GM12872 (cell line): ENCODE data around the gene RAB19.

Experiments used
- TF ChIP-seq, protein P1 (sequence below): IDR thresholded peaks from 3 replicates; pipeline ENCODE4 v1.5.1; 2011; ENCODE audit warnings: low read depth, mild to moderate bottlenecking, low read length, moderate library complexity; ENCODE audit not compliant: insufficient read depth

RAB19 gene

DNA sequence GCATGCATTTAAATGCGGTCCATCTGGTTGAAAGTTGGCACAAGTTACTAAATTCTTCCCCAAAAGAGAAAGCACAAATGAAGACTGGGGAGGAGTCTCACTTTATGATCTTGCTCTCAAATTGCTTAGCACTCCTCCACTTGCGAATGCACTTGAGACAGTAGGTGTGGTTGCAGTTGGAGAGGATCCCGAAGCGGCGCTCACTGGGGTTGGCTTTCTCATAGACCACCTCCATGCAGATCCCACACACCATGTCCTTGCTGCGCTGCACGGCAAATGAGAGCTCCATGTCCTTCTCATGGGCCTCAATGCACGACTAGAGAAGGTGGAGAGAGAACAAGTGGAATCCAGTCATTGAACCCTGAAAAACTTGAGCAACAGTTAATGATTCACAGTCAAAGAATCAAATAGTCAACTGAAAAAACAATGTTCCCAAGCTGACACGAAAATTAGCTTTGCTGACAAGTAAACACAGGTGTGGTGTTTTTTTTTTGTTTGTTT, 52.7 kb downstream of the RAB19 start:
- TF ChIP-seq, protein P1, sequence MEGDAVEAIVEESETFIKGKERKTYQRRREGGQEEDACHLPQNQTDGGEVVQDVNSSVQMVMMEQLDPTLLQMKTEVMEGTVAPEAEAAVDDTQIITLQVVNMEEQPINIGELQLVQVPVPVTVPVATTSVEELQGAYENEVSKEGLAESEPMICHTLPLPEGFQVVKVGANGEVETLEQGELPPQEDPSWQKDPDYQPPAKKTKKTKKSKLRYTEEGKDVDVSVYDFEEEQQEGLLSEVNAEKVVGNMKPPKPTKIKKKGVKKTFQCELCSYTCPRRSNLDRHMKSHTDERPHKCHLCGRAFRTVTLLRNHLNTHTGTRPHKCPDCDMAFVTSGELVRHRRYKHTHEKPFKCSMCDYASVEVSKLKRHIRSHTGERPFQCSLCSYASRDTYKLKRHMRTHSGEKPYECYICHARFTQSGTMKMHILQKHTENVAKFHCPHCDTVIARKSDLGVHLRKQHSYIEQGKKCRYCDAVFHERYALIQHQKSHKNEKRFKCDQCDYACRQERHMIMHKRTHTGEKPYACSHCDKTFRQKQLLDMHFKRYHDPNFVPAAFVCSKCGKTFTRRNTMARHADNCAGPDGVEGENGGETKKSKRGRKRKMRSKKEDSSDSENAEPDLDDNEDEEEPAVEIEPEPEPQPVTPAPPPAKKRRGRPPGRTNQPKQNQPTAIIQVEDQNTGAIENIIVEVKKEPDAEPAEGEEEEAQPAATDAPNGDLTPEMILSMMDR = no peak

DNA sequence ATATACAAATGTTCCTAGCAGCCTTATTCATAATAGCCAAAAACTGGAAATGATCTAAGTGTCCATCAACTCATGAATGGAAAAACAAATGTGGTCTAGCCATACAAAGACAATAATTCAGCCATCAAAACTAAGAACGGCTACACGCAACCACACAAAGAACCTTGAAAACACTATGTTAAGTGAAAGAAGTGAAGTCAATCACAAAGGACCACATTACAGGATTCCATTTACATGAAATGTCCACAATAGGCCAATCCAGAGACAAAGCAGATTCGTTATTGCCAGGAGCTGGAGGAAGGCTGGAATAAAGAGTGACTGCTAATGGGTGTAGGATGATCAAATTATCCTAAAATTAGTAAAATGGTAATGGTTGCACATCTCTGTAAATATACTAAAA, 54.3 kb downstream of the RAB19 start:
- TF ChIP-seq, protein P1 = no peak

DNA sequence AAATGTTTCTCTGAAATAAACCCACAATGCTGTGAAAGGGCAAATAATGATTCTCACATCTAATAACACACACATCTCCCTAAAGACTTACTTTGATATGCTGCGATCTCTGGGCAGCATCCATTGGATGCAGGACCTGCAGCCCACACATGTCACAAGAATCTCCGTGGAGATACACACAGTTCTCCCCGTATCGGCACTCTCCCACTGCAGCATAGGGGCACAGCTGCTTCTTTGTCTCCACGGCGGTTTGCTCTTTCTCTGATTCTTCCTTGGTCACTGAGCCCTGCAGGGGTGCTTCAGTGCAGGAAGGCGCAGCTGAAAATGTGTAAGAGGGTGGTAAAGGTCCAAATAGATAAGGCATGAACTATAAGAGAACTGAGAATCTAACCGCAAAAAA, 55.1 kb downstream of the RAB19 start:
- TF ChIP-seq, protein P1 = no peak

DNA sequence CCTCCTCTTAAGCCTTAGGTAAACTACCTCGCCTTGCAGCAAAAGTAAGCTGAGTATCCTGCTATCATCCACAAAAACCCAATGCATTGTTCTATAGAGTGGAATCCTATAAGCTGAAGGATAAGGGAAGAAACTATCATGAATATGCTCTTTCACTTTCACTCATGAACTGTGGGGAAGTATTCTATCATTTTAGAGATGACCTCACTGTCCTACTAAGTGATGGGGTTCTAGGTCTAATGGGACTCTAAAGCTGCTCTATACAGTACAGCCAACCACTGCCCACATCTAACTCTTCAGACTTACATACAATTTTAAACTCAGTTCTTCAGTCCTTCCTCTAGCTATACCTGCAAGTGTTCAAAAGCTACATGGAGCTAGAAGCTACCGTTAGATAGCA, 59.3 kb downstream of the RAB19 start:
- TF ChIP-seq, protein P1 = no peak

DNA sequence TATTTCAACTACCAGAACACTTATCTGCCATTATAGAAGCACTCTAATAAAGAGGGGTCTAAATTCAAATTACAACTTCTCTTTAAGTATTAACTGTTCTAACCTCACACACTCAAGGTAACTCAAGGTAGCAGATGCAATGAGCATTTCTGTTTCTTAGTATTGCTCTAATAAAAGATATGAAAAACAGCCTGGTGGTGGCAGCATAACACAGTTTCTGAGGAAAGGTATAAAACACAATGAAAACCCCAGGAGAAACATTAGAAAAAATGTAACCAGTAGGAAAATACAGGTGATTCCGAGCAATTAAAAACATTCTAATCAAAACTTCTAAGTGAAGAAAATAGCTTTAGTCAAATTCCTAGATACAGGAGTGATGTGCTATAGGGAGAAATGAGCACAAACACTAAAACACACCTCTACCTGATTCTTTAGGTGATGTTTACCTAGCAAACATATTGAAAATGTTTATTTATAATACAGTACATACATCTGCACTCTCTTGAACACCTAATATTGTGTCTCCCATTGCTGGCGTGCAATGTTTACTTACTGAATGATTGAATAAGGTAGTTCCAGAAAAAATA, 72.0 kb downstream of the RAB19 start:
- TF ChIP-seq, protein P1 = peak; percentile 42; the same call in 2 of the 3 replicates

DNA sequence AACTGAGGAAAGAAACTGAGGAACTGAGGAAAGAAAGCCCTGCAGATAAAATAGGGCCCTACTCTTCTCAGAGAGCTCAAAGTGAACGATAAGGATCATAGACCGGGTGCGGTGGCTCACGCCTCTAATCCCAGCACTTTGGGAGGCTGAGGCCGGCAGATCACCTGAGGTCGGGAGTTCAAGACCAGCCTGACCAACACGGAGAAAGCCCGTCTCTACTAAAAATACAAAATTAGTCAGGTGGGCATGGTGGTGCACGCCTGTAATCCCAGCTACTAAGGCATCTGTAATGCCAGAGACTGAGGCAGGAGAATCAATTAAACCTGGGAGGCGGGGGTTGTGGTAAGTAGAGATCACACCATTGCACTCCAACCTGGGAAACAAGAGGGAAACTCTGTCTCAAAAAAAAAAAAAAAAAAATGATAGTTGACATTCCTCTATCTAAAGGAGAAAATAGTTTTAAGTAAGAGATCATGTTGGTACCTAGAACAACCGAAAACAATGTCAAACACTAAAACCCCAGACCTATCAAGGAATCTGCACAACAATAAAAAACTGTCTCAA, 72.9 kb downstream of the RAB19 start:
- TF ChIP-seq, protein P1 = no peak
